Spleen (tissue), 7 donors: ENCODE data around the gene LAMTOR2.

ENCODE experiments used
- CTCF ChIP-seq, 11 experiments: fragments of 200-600 bp in 7 of 11; fragments of 450-650 bp in 4 of 11; sonication (generic) in 4 of 11; IDR thresholded peaks in 8 of 11; conservative IDR thresholded peaks in 3 of 11; 1 replicate in 7 of 11; 2 replicates in 4 of 11; pipeline versions ENCODE4 v1.4.0 to v1.8.0; 2016 to 2021; ENCODE audit warnings: antibody characterized with exemption in 11 of 11, inconsistent platforms in 4 of 11, mild to moderate bottlenecking in 1 of 11
- POLR2A ChIP-seq, 3 donors: fragments of 450-650 bp; IDR thresholded peaks; one replicate each; pipeline ENCODE4 v1.5.1; 2017; ENCODE audit warnings: antibody characterized with exemption in 3 of 3, mild to moderate bottlenecking in 1 of 3
- donor health status: DM: no; HTN: no; CAD: no; lungs with moderate emphysema.
- donor health status: DM: no; HTN: no; CAD: no.
- donor health status: DM: no; HTN: no; CAD: no.

GRCh38 chr1:156074661-156075060 is 20.1 kb downstream of the LAMTOR2 start:
- TF ChIP-seq CTCF (IDR thresholded peaks at IDR 0.05 in 8 of 11, conservative IDR thresholded peaks at IDR 0.05 in 3 of 11) = no peak
- TF ChIP-seq POLR2A (IDR thresholded peaks at IDR 0.05) = no peak
